SK-N-SH (cell line): ENCODE results near the gene EMX2. TPM values are rescaled to one million over a fixed set of nuclear protein-coding genes. Genes with fewer than 3 reads are reported as not detected.

Source experiments
- CTCF ChIA-PET: fragments of 300-600, 350-600 bp; formaldehyde crosslinking; extraction: SDS; loops from one replicate; lab custom pipeline; 2021; lab: Yijun Ruan, JAX
- POLR2A ChIA-PET: fragments of 350-600 bp; sonication (Branson Sonifier 250); formaldehyde crosslinking; extraction: SDS; loops from one replicate; lab custom pipeline; 2020; ENCODE audit warnings: antibody characterized with exemption, inconsistent platforms; lab: Yijun Ruan, JAX
- DNase-seq: peaks from one replicate; pipeline ENCODE4 v3.0.0; 2012
- H2AFZ ChIP-seq: fragments of 200-600 bp; sonication (generic); 2 replicates; pipeline ENCODE4 v1.8.1; 2016; ENCODE audit warnings: antibody characterized with exemption, mild to moderate bottlenecking, low read depth
- H3F3A ChIP-seq: fragments of 200-600 bp; sonication (generic); replicated peaks from 2 replicates; pipeline ENCODE3; 2016; ENCODE audit warnings: antibody characterized with exemption, mild to moderate bottlenecking; ENCODE audit not compliant: insufficient read depth
- H3K27ac ChIP-seq, 2 experiments: fragments of 200-500 bp in 1 of 2; fragments of 200-600 bp in 1 of 2; sonication (Bioruptor generic) in 1 of 2; sonication (generic), shearing (Covaris generic) in 1 of 2; 2 replicates each; pipeline versions ENCODE4 v1.5.1 to v1.6.1; 2014 to 2016; ENCODE audit warnings: low read depth in 2 of 2, inconsistent platforms in 1 of 2, low read length in 1 of 2, mild to moderate bottlenecking in 1 of 2, mixed read lengths in 1 of 2
- H3K27me3 ChIP-seq: fragments of 200-600 bp; sonication (generic), shearing (Covaris generic); 2 replicates; pipeline ENCODE4 v1.6.1; 2016; ENCODE audit warnings: mixed run types; ENCODE audit not compliant: insufficient read depth
- H3K36me3 ChIP-seq, 2 experiments: fragments of 200-500 bp in 1 of 2; fragments of 200-600 bp in 1 of 2; sonication (Bioruptor generic) in 1 of 2; sonication (generic) in 1 of 2; replicated peaks in 1 of 2; 2 replicates each; pipeline versions ENCODE3 to v1.5.1; 2014 to 2016; ENCODE audit warnings: low read length in 1 of 2, mild to moderate bottlenecking in 1 of 2; ENCODE audit not compliant: insufficient read depth in 2 of 2, control insufficient read depth in 1 of 2
- H3K4me1 ChIP-seq, 2 experiments: fragments of 200-500 bp in 1 of 2; fragments of 200-600 bp in 1 of 2; sonication (Bioruptor generic) in 1 of 2; sonication (generic), shearing (Covaris generic) in 1 of 2; 2 replicates each; pipeline versions ENCODE4 v1.5.1 to v1.6.1; 2014 to 2016; ENCODE audit warnings: low read depth in 1 of 2, low read length in 1 of 2, mixed run types in 1 of 2; ENCODE audit not compliant: insufficient read depth in 2 of 2, control insufficient read depth in 1 of 2
- H3K4me2 ChIP-seq: fragments of 200-600 bp; sonication (generic), shearing (Covaris generic); 2 replicates; pipeline ENCODE4 v1.6.1; 2017; ENCODE audit warnings: mixed run types
- H3K4me3 ChIP-seq, 2 experiments: fragments of 200-500 bp in 1 of 2; fragments of 200-600 bp in 1 of 2; sonication (Bioruptor generic) in 1 of 2; sonication (generic), shearing (Covaris generic) in 1 of 2; 2 replicates each; pipeline versions ENCODE4 v1.5.1 to v1.8.1; 2014 to 2016; ENCODE audit warnings: low read depth in 2 of 2, inconsistent platforms in 1 of 2, low read length in 1 of 2, mild to moderate bottlenecking in 1 of 2, mixed read lengths in 1 of 2, moderate library complexity in 1 of 2
- H3K79me2 ChIP-seq: fragments of 200-600 bp; sonication (generic); 2 replicates; pipeline ENCODE4 v1.8.1; 2017; ENCODE audit warnings: mild to moderate bottlenecking; ENCODE audit not compliant: insufficient read depth
- H3K9ac ChIP-seq: fragments of 200-600 bp; sonication (generic); 2 replicates; pipeline ENCODE4 v1.6.1; 2017; ENCODE audit warnings: mixed run types
- H3K9me2 ChIP-seq: fragments of 200-600 bp; sonication (generic); 2 replicates; pipeline ENCODE4 v1.6.1; 2017; ENCODE audit warnings: mixed run types
- H3K9me3 ChIP-seq: fragments of 200-600 bp; sonication (generic); 2 replicates; pipeline ENCODE4 v1.6.1; 2017; ENCODE audit warnings: mixed run types, mild to moderate bottlenecking, moderate library complexity
- H4K20me1 ChIP-seq: fragments of 200-600 bp; sonication (generic); 2 replicates; pipeline ENCODE4 v1.6.1; 2017; ENCODE audit warnings: mild to moderate bottlenecking, mixed run types; ENCODE audit not compliant: insufficient read depth
- EZH2phosphoT487 ChIP-seq: fragments of 200-600 bp; sonication (generic); IDR thresholded peaks from 2 replicates; pipeline ENCODE4 v1.6.1; 2017; ENCODE audit warnings: low read depth, mixed run types, mild to moderate bottlenecking, antibody characterized with exemption, moderate library complexity, borderline replicate concordance
- FOXJ3 ChIP-seq: sonication (generic); formaldehyde crosslinking; IDR thresholded peaks from 2 replicates; pipeline ENCODE4 v1.5.1; 2020; ENCODE audit warnings: mild to moderate bottlenecking, missing genetic modification reagents
- GABPA ChIP-seq: IDR thresholded peaks from 2 replicates; pipeline ENCODE4 v1.4.0; 2012; ENCODE audit warnings: low read depth, mild to moderate bottlenecking
- JUND ChIP-seq: IDR thresholded peaks from 2 replicates; pipeline ENCODE4 v1.4.0; 2012
- MEF2A ChIP-seq: IDR thresholded peaks from 2 replicates; pipeline ENCODE4 v1.4.0; 2012; ENCODE audit warnings: low read depth, borderline replicate concordance
- MXI1 ChIP-seq: IDR thresholded peaks from 2 replicates; pipeline ENCODE4 v1.6.1; 2012; ENCODE audit warnings: mild to moderate bottlenecking, low read depth, low read length, improper control_type of control experiment
- NFIC ChIP-seq: IDR thresholded peaks from 2 replicates; pipeline ENCODE4 v1.4.0; 2012; ENCODE audit warnings: borderline replicate concordance
- NRF1 ChIP-seq: IDR thresholded peaks from 2 replicates; pipeline ENCODE4 v1.6.1; 2012; ENCODE audit warnings: low read depth, mild to moderate bottlenecking, low read length
- RXRA ChIP-seq: IDR thresholded peaks from 2 replicates; pipeline ENCODE4 v1.4.0; 2012; ENCODE audit warnings: low read depth, mild to moderate bottlenecking, borderline replicate concordance
- SIN3A ChIP-seq: IDR thresholded peaks from 2 replicates; pipeline ENCODE4 v1.6.1; 2012; ENCODE audit warnings: low read depth, mild to moderate bottlenecking, low read length, moderate library complexity, borderline replicate concordance
- USF1 ChIP-seq: IDR thresholded peaks from 2 replicates; pipeline ENCODE4 v1.4.0; 2012; ENCODE audit warnings: low read depth, borderline replicate concordance
- USF2 ChIP-seq: fragments of 150-350 bp; IDR thresholded peaks from 2 replicates; pipeline ENCODE4 v1.6.1; 2017; ENCODE audit warnings: antibody characterized with exemption, low read length, low read depth, borderline replicate concordance
- YY1 ChIP-seq: IDR thresholded peaks from 2 replicates; pipeline ENCODE4 v1.4.0; 2012; ENCODE audit warnings: low read depth, mild to moderate bottlenecking
- WGBS: methylation state at CpG from one replicate; pipeline ENCODE4 v1.1.6; 2017; ENCODE audit warnings: low lambda C conversion rate; 5-methylcytosine and 5-hydroxymethylcytosine counted together
- polyA plus RNA-seq, 3 experiments: library from polyadenylated mRNA; depleted of rRNA; stranded (reverse); fragments of >200 nt; gene quantifications; 2 replicates each; pipeline ENCODE4 v1.2.3, GENCODE V29; 2012

EMX2 gene
- polyA plus RNA-seq, 1 of the 3 experiments (the other 2 are of a cell fraction), result not detected

GRCh38 chr10:117553142-117553814, 10.7 kb downstream of the EMX2 start:
- Histone ChIP-seq H3K4me2 (no peak overlapping the region), H3F3A (no peaks in the 10 kb centered on the region), H3K27ac (no peak overlapping the region), H2AFZ (no peak overlapping the region), H3K36me3 (no peaks in the 10 kb centered on the region), H4K20me1 (no peaks in the 10 kb centered on the region), H3K9me2 (no peaks in the 10 kb centered on the region), H3K79me2 (no peaks in the 10 kb centered on the region), H3K9ac (no peak overlapping the region), H3K4me1 (no peaks in the 10 kb centered on the region; a peak in 1 of 4 replicates), H3K4me3 (no peak overlapping the region), H3K27me3 (peaks cover 60% of the 10 kb centered on the region), H3K9me3 (no peaks in the 10 kb centered on the region)
- no peak for TF ChIP-seq GABPA
- no peak for TF ChIP-seq EZH2phosphoT487
- TF ChIP-seq NFIC, result no peak
- TF ChIP-seq MEF2A, result no peak
- 11% methylated on average over 35 of the region's 65 CpGs for WGBS
- ChIA-PET POLR2A (no interaction called here), CTCF (interaction anchor here (1.0 to 1.7 kb wide), 3 partner anchors 11 to 513 kb away, joined by 3 to 5 read pairs (median 4); partner anchors contain the start of gene EMX2)
- no peak for DNase-seq

- Histone ChIP-seq H3K9me2 (no peaks in the 10 kb centered on the region), H3K9me3 (no peaks in the 10 kb centered on the region), H3K9ac (no peak overlapping the region), H3K4me3 (no peak overlapping the region), H3F3A (no peaks in the 10 kb centered on the region), H3K27me3 (peaks cover 55% of the 10 kb centered on the region), H3K79me2 (no peaks in the 10 kb centered on the region), H3K4me2 (no peak overlapping the region), H4K20me1 (no peaks in the 10 kb centered on the region), H3K27ac (no peak overlapping the region), H2AFZ (no peak overlapping the region), H3K4me1 (no peaks in the 10 kb centered on the region; a peak in 1 of 4 replicates), H3K36me3 (no peaks in the 10 kb centered on the region)
- DNase-seq, result no peak
- 52% methylated on average over 18 of the region's 19 CpGs for WGBS
- TF ChIP-seq SIN3A (no peak), RXRA (no peak), MEF2A (no peak), FOXJ3 (CRISPR knock-in tag) (no peak), YY1 (no peak), USF1 (no peak), GABPA (no peak), MXI1 (no peak), USF2 (no peak), NFIC (no peak), NRF1 (no peak), JUND (no peak)
- POLR2A ChIA-PET, result no interaction called here
- CTCF ChIA-PET, result interaction anchor here (1.0 to 1.7 kb wide), 2 partner anchors 11 to 513 kb away, joined by 3 to 5 read pairs; partner anchors contain the start of gene EMX2
These were observed 11.2 kb downstream of the EMX2 start for GRCh38 chr10:117553815-117554172.
